ENCODE data around the gene NDUFB10.

The NDUFB10 gene

DNA sequence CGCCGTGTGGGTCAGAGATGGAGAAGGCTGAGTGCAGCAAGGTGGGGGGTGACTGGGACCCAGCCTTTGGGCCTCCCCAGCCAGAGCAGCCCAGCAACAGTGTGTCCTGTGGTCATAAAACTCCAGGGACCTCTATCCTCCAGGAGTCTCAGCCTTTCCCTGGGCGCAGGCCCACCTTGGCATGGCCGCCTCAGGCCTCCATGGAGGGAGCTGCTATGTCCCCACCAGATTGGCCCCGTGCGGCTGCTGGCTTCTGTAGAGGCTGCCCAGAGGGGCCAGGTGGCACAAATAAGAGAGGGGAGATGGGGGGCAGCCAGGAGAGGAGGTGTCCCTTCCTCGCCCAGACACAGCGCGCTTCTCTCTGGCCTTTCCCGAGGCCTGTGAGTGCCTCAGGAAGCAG is 27.9 kb downstream of the NDUFB10 start:
- DNase-seq: no peak

GRCh38 chr16:1989209-1990100 is 30.1 kb downstream of the NDUFB10 start, which contains the start of gene SYNGR3:
SYNGR3 (plus strand) TSS chr16:1989970; CDS start chr16:1990103, 133 bp downstream.
- DNase-seq: no peak

DNA sequence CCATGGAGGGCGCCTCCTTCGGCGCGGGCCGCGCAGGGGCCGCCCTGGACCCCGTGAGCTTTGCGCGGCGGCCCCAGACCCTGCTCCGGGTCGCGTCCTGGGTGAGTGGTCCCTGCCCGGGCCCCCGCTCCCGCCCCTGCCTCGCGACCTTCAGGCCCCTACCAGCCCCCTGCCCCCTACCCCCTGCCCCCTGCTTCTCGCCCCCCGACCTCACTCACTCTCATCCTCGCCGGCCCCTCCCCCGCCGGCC is 30.7 kb downstream of the NDUFB10 start:
- no peak for DNase-seq

- DNase-seq: no peak
Measured at GRCh38 chr16:1990351-1991134, 31.2 kb downstream of the NDUFB10 start.

GRCh38 chr16:1991135-1991551 is 31.8 kb downstream of the NDUFB10 start:
- peak; percentile 45 for DNase-seq

GRCh38 chr16:1991588-1991947 is 32.2 kb downstream of the NDUFB10 start:
- no peak for DNase-seq

DNA sequence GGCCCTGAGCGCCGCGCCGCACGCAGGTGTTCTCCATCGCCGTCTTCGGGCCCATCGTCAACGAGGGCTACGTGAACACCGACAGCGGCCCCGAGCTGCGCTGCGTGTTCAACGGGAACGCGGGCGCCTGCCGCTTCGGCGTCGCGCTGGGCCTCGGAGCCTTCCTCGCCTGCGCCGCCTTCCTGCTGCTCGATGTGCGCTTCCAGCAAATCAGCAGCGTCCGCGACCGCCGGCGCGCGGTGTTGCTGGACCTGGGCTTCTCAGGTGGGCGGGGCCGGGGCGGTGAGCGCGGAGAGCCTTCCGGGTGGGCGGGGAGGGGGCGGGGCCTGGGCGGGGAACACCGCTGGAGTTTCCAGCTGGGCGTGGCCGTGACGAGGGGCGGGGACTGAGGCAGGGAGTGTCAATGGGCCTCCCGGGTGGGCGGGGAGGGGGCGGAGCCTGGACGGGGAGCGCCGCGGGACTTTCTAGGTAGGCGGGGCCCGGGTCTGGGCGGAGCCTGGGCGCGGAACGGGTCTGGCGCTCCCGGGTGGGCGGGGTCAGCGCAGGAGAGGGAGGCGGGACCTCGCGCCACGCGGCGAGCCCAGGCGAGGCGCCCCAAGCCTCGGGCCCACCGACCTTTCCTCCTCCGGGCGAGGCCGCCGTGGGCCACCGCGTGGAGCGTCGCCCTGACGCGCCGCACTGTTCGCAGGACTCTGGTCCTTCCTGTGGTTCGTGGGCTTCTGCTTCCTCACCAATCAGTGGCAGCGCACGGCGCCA is 32.8 kb downstream of the NDUFB10 start:
- DNase-seq: peak; percentile 97

DNA sequence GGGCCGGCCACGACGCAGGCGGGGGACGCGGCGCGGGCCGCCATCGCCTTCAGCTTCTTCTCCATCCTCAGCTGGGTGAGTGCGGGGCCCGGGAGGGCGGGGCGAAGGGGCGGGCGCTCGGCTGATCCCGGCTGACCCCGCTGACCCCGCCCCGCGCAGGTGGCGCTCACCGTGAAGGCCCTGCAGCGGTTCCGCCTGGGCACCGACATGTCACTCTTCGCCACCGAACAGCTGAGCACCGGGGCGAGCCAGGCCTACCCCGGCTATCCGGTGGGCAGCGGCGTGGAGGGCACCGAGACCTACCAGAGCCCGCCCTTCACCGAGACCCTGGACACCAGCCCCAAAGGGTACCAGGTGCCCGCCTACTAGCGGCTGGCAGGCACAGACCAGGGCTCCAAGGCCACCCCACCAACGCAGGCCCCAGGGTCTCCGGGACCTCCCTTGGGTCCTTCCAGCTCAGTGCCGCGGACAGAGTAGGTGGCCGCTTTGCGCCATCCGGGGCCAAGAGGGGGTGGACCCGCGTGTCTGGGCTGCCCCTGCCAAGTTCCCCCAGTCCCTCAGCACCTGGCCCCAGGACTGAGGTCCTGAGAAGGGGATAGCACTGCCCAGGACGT is 33.5 kb downstream of the NDUFB10 start:
- DNase-seq: no peak

GRCh38 chr16:1993731-1994131 is 34.4 kb downstream of the NDUFB10 start:
- DNase-seq: no peak

- DNase-seq: no peak
Measured at GRCh38 chr16:1997494-1998359, 38.4 kb downstream of the NDUFB10 start.

GRCh38 chr16:1998360-1998835 is 39.1 kb downstream of the NDUFB10 start:
- DNase-seq: no peak

- no peak for DNase-seq
Measured at GRCh38 chr16:1998852-1999801, 39.8 kb downstream of the NDUFB10 start.

DNA sequence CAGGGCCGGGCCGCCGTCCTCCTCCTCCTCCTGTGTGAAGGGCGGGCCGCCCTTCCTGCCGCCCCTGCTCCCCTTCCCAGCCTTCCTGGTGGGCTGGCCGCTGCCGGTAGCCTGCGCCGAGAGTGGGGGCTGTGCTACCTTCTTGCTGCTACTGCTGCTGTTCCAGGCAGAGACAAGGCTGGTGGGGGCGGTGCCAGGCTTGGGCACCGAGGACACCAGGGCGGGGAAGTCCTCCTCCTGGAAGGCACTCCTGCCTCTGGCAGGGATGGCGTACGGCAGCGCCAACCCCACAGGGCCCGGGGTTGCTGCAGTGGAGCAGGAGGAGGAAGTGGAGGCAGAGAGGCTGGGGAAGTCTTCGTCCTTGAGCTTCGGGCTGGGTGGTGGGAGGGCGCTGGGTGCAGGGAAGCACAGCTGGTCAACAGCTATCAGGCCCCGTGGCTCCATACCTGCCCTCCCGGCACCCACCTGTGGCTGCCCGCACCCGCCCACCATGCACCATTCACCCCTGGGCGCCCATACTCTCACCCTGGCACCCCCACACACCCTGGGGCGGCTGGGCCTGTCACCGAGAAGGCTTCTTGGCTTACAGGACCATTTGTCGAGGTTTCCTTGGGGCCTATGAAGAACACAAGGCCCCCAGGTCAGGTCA is 40.7 kb downstream of the NDUFB10 start:
- no peak for DNase-seq

GRCh38 chr16:2001035-2001434 is 41.7 kb downstream of the NDUFB10 start:
- no peak for DNase-seq

DNA sequence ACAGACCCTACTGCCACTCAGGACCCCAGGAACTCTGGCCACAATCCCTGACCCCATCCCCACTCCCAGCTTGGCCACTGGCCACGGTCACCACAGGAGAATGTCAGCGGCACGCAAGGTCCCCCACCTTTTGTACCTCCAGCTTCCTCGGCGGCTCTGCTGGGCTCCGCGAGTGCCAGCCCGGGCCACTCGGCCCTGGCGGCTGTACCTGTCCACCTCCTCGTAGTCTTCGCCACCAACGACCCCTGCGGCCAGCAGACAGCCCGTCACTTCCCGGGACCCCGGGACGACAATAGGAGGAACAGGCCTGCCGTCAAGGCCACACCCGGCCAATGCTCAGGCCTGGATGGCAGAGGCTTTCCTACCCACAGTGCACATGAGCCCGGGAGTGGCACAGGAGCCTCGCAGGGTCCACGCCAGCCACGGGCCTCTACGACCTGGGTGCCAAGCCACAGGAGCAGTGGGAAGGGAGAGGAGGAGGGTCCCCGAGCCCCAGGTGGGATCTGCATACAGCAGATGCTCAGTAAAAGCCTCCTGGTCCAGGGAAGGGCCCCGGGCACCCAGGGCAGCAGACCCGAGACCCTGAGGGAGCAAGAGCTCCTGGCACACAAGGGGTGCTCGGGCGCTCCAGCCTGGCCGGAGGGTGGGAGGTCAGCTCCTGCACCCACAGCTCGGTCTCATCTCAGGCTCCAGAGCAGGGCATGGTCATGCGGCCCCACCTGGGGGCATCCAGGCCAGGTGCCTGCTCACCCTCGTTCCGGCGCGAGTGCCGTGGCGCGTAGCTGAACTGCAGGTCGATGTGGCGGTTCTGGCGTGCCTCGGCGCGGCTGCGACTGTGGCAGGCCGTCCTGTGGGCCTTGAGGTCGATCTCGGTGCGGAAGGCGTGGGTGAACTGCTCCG is 42.4 kb downstream of the NDUFB10 start:
- no peak for DNase-seq

DNA sequence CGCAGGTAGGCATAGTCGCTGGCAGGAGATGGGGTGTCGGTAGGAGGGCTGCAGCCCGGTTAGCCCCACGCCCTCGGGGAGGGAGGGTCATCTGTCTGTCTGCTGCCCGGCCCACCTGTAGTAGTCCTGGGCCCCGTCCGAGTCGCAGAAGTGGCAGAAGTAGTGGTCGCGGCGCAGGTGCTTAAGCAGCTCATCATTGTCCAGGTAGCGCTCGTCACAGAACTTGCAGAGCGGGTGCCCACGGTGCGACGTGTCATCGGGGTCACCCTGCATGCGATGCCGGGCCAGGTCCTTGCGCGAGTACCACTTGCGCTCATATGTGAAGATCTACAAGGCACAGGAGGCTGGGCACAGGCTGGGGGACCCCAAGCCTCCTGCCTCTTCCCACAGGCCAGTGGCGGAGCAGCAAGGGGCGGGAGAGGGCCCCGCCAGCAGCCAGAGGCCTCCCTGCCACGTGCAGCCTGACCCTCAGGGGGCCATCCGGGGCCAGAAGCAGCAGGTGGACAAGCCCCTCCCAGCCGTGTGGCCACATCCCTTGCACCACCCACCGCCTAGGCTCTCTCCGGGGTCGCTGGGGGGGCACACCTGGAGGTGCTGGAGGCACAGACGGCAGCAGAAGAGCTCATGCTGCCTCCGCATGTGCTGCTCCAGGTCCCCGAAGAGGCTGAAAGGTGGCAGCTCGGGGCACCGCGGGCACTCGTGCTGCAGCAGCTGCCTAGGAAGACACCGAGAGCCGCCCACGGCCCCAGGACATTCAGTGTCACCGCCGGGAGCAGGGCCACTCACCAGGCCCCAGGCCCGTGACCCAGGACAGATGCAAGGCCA is 43.3 kb downstream of the NDUFB10 start:
- DNase-seq: no peak

DNA sequence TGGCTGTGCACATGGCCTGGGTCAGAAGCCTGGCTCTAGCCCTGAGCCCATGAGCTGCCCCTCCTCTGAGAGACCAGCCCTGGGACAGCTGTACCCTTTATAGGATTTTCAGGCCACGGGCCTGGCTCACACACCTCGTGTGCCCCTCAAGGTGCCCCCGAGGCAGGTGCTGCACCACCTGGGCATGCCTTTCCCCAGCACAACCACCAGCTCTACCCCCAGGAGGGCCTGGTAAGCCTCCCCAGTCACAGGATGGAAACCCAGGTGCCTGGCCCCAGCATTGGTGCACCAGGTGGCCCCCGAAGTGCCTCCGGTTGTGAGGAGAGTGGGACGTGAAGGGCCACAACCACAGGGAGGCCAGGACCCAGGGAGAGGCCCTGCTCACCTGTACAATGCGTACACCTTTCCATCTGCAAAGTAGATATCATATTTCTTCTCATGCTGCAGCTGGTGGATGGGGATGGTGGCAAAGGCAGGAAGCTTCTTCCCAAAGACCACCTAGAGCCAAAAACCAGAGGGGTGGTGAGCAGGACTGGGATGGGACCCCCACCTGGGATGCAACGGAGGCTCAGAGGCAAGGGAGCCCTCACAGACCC is 44.0 kb downstream of the NDUFB10 start:
- DNase-seq: no peak
